Neural cell (in vitro differentiated cells): ENCODE results near the gene GPR183. TPM values are rescaled to one million over a fixed set of nuclear protein-coding genes. Genes with fewer than 3 reads are reported as not detected.

Experiments
- H2AFZ ChIP-seq: fragments of 200-600, 300-800 bp; sonication (generic), shearing (Covaris generic); 2 replicates; pipeline ENCODE4 v1.6.0; 2014; ENCODE audit warnings: low read depth, mild to moderate bottlenecking, antibody characterized with exemption, low read length, moderate library complexity
- H3F3A ChIP-seq: fragments of 200-600 bp; shearing (Covaris generic); 2 replicates; pipeline ENCODE4 v1.6.1; 2016; ENCODE audit warnings: mild to moderate bottlenecking, moderate library complexity, mixed read lengths, antibody characterized with exemption, low read length; ENCODE audit not compliant: insufficient read depth, poor library complexity, severe bottlenecking
- H3K27ac ChIP-seq: fragments of 200-600, 300-800 bp; sonication (generic), shearing (Covaris generic); 2 replicates; pipeline ENCODE4 v1.5.1; 2014; ENCODE audit warnings: mild to moderate bottlenecking, low read length, moderate library complexity
- H3K27me3 ChIP-seq: fragments of 300-800, 200-600 bp; sonication (generic), shearing (Covaris generic); 2 replicates; pipeline ENCODE4 v1.6.0; 2014; ENCODE audit warnings: mild to moderate bottlenecking, low read depth, low read length, moderate library complexity; ENCODE audit not compliant: insufficient read depth
- H3K36me3 ChIP-seq: fragments of 300-800, 200-600 bp; sonication (generic), shearing (Covaris generic); 2 replicates; pipeline ENCODE4 v1.5.1; 2014; ENCODE audit warnings: mild to moderate bottlenecking, antibody characterized with exemption, low read length, moderate library complexity; ENCODE audit not compliant: insufficient read depth
- H3K4me2 ChIP-seq: fragments of 300-800, 200-600 bp; sonication (generic), shearing (Covaris generic); 2 replicates; pipeline ENCODE4 v1.6.0; 2014; ENCODE audit warnings: mild to moderate bottlenecking, low read length
- H3K4me3 ChIP-seq: fragments of 300-800, 200-600 bp; sonication (generic), shearing (Covaris generic); 2 replicates; pipeline ENCODE4 v1.5.1; 2014; ENCODE audit warnings: mild to moderate bottlenecking, low read length, moderate library complexity
- H3K79me2 ChIP-seq: fragments of 200-600 bp; shearing (Covaris generic); replicated peaks from 2 replicates; pipeline ENCODE4 v1.6.0; 2014; ENCODE audit warnings: mild to moderate bottlenecking, low read length, moderate library complexity; ENCODE audit not compliant: insufficient read depth
- H3K9ac ChIP-seq: fragments of 300-800, 200-600 bp; sonication (generic), shearing (Covaris generic); 2 replicates; pipeline ENCODE4 v1.6.1; 2016; ENCODE audit warnings: mild to moderate bottlenecking, low read length, mixed read lengths
- H3K9me2 ChIP-seq: fragments of 200-600 bp; shearing (Covaris generic); 2 replicates; pipeline ENCODE4 v1.6.1; 2016; ENCODE audit warnings: mild to moderate bottlenecking, low read length, mixed read lengths; ENCODE audit not compliant: insufficient read depth
- H3K9me3 ChIP-seq: fragments of 200-600, 300-800 bp; sonication (generic), shearing (Covaris generic); 2 replicates; pipeline ENCODE4 v1.6.1; 2016; ENCODE audit warnings: mild to moderate bottlenecking, mixed run types, low read length, moderate library complexity, mixed read lengths
- H4K20me1 ChIP-seq: fragments of 200-600 bp; shearing (Covaris generic); 2 replicates; pipeline ENCODE4 v1.6.1; 2016; ENCODE audit warnings: mild to moderate bottlenecking, mixed run types; ENCODE audit not compliant: insufficient read depth
- CTCF ChIP-seq: fragments of 450-650 bp; IDR thresholded peaks from 2 replicates; pipeline ENCODE4 v1.5.1; 2014; ENCODE audit warnings: antibody characterized with exemption, mild to moderate bottlenecking, moderate library complexity; ENCODE audit not compliant: poor library complexity, severe bottlenecking
- EP300 ChIP-seq: fragments of 450-650 bp; conservative IDR thresholded peaks from 2 replicates; pipeline ENCODE4 v1.6.1; 2014; ENCODE audit warnings: antibody characterized with exemption, mild to moderate bottlenecking, moderate library complexity; ENCODE audit not compliant: poor library complexity, severe bottlenecking
- EZH2 ChIP-seq: fragments of 200-600, 300-800 bp; shearing (Covaris generic), sonication (generic); IDR thresholded peaks from 2 replicates; pipeline ENCODE4 v1.6.1; 2014; ENCODE audit warnings: antibody characterized with exemption, low read length, borderline replicate concordance, mild to moderate bottlenecking; ENCODE audit not compliant: insufficient read depth, poor library complexity, severe bottlenecking
- MXI1 ChIP-seq: fragments of 450-650 bp; conservative IDR thresholded peaks from 2 replicates; pipeline ENCODE4 v1.6.1; 2014; ENCODE audit warnings: antibody characterized with exemption, mild to moderate bottlenecking; ENCODE audit not compliant: poor library complexity, severe bottlenecking
- POLR2AphosphoS5 ChIP-seq: IDR thresholded peaks from 2 replicates; pipeline ENCODE4 v1.6.1; 2012
- RAD21 ChIP-seq: fragments of 450-650 bp; conservative IDR thresholded peaks from 2 replicates; pipeline ENCODE4 v1.6.1; 2014; ENCODE audit warnings: antibody characterized with exemption, mild to moderate bottlenecking, moderate library complexity
- SMC3 ChIP-seq: fragments of 450-650 bp; conservative IDR thresholded peaks from 2 replicates; pipeline ENCODE4 v1.6.1; 2014; ENCODE audit warnings: antibody characterized with exemption, mild to moderate bottlenecking, moderate library complexity; ENCODE audit not compliant: poor library complexity
- TAF1 ChIP-seq: IDR thresholded peaks from 2 replicates; pipeline ENCODE4 v1.6.1; 2012; ENCODE audit warnings: low read depth
- polyA plus RNA-seq: library from polyadenylated mRNA; depleted of rRNA; stranded (reverse); fragments of >200 nt; gene quantifications from 2 replicates; pipeline ENCODE4 v1.2.3, GENCODE V29; 2014
- TF ChIP-seq, protein P1 (sequence below): IDR thresholded peaks from 2 replicates; pipeline ENCODE4 v1.6.1; 2012; ENCODE audit warnings: borderline replicate concordance

GPR183 gene
- polyA plus RNA-seq, 1 donor from 2014 or later, result not detected

- no peak for TF ChIP-seq EP300
- no peak for TF ChIP-seq SMC3
- no peak for TF ChIP-seq TAF1
- no peak for TF ChIP-seq EZH2
- TF ChIP-seq RAD21, result no peak
- TF ChIP-seq CTCF, result no peak
- TF ChIP-seq, protein P1, sequence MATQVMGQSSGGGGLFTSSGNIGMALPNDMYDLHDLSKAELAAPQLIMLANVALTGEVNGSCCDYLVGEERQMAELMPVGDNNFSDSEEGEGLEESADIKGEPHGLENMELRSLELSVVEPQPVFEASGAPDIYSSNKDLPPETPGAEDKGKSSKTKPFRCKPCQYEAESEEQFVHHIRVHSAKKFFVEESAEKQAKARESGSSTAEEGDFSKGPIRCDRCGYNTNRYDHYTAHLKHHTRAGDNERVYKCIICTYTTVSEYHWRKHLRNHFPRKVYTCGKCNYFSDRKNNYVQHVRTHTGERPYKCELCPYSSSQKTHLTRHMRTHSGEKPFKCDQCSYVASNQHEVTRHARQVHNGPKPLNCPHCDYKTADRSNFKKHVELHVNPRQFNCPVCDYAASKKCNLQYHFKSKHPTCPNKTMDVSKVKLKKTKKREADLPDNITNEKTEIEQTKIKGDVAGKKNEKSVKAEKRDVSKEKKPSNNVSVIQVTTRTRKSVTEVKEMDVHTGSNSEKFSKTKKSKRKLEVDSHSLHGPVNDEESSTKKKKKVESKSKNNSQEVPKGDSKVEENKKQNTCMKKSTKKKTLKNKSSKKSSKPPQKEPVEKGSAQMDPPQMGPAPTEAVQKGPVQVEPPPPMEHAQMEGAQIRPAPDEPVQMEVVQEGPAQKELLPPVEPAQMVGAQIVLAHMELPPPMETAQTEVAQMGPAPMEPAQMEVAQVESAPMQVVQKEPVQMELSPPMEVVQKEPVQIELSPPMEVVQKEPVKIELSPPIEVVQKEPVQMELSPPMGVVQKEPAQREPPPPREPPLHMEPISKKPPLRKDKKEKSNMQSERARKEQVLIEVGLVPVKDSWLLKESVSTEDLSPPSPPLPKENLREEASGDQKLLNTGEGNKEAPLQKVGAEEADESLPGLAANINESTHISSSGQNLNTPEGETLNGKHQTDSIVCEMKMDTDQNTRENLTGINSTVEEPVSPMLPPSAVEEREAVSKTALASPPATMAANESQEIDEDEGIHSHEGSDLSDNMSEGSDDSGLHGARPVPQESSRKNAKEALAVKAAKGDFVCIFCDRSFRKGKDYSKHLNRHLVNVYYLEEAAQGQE, result no peak
- TF ChIP-seq MXI1, result no peak
- TF ChIP-seq POLR2AphosphoS5, result no peak
- Histone ChIP-seq H3K4me2 (no peak overlapping the region), H4K20me1 (no peaks in the 10 kb centered on the region), H3K4me3 (no peak overlapping the region), H3K9me2 (no peaks in the 10 kb centered on the region), H3K36me3 (no peaks in the 10 kb centered on the region), H3K9ac (no peak overlapping the region), H3K79me2 (no peaks in the 10 kb centered on the region), H2AFZ (no peak overlapping the region), H3K9me3 (no peaks in the 10 kb centered on the region), H3K27ac (no peak overlapping the region), H3F3A (no peaks in the 10 kb centered on the region), H3K27me3 (no peaks in the 10 kb centered on the region)
These were observed 25.4 kb downstream of the GPR183 start for GRCh38 chr13:99281811-99282263.

DNA sequence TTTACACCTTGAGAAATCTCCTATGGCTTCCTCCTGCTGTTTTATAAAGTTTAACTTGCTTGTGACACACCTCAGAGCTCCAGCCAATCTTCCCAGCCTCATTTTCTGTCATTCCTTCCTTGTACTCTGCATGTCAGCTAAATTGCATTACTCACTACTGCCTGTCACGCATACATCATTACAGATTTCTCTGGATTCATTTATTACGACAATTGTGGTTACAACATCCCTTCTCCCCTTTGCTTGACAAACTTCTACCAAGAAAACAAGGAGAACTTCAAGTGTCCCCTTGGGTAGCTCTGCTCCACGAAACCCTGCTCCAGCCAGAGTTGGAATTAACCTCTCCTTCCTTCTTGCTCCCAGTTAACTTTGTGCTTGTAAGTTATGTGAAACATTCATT lies 27.0 kb downstream of the GPR183 start:
- no peak overlapping the region for H3K9ac ChIP-seq
- no peak overlapping the region for H3K27ac ChIP-seq
- H3K4me2 ChIP-seq, result no peak overlapping the region
- no peaks in the 10 kb centered on the region for H3F3A ChIP-seq
- H3K4me3 ChIP-seq, result peak overlapping the region; percentile 16
- TF ChIP-seq POLR2AphosphoS5 (peak; percentile 48), MXI1 (no peak), EZH2 (no peak), SMC3 (no peak), EP300 (peak; percentile 84), CTCF (no peak), TAF1 (no peak), RAD21 (no peak)
- TF ChIP-seq, protein P1, result no peak
- H3K36me3 ChIP-seq, result no peaks in the 10 kb centered on the region
- no peaks in the 10 kb centered on the region for H3K79me2 ChIP-seq
- no peaks in the 10 kb centered on the region for H3K9me2 ChIP-seq
- H3K27me3 ChIP-seq, result no peaks in the 10 kb centered on the region
- H4K20me1 ChIP-seq, result no peaks in the 10 kb centered on the region
- no peaks in the 10 kb centered on the region for H3K9me3 ChIP-seq
- no peak overlapping the region for H2AFZ ChIP-seq
